HepG2 (cell line): ENCODE results near the gene EXOC3. TPM values are rescaled to one million over a fixed set of nuclear protein-coding genes. Genes with fewer than 3 reads are reported as not detected.
A peak's percentile ranks its signal among the peaks of the same experiment; 100 is the strongest.

Source experiments
- ATAC-seq: fragments of 200-7000 bp; cut with Tn5 transposase; 3 replicates; pipeline ENCODE4 v1.9.1; 2020; ENCODE audit warnings: mild to moderate bottlenecking, moderate library complexity
- BruUV-seq: library from RNA; stranded (reverse); fragments of 400-500 nt; replicated peaks from 2 replicates; lab custom pipeline; 2021; lab: Mats Ljungman, UMichigan
- CTCF ChIA-PET: fragments of 300-600 bp; formaldehyde crosslinking; extraction: SDS; loops from one replicate; lab custom pipeline; 2021; ENCODE audit warnings: low total read pairs, inconsistent platforms, low intra/inter-chr PET ratio; lab: Yijun Ruan, JAX
- POLR2A ChIA-PET: fragments of 350-600 bp; sonication (Branson Sonifier 250); formaldehyde crosslinking; loops from one replicate; lab custom pipeline; 2020; ENCODE audit warnings: antibody characterized with exemption, inconsistent platforms; lab: Yijun Ruan, JAX
- DNase-seq: peaks from one replicate; pipeline ENCODE4 v3.0.0-alpha.2; 2015; ENCODE audit warnings: low spot score
- FAIRE-seq: peaks from 3 replicates; lab custom pipeline; 2011; peaks lifted over from hg19 to GRCh38; lab: Jason Lieb, UNC
- H2AFZ ChIP-seq: one replicate; pipeline ENCODE4 v1.6.1; 2011; ENCODE audit warnings: low read length, inconsistent platforms
- H3K27ac ChIP-seq: fragments of 300-600 bp; 3 replicates; pipeline ENCODE4 v1.8.0; 2011; ENCODE audit warnings: mixed run types, mild to moderate bottlenecking, mixed read lengths, low read length, inconsistent platforms; ENCODE audit not compliant: insufficient read depth; ENCODE audit errors: extremely low read length
- H3K27me3 ChIP-seq, 2 experiments: fragments of 200-600 bp in 1 of 2; 2 replicates in 1 of 2; 3 replicates in 1 of 2; pipeline versions ENCODE4 v1.6.0 to v1.8.0; 2011; ENCODE audit warnings: low read length in 2 of 2, mild to moderate bottlenecking in 2 of 2, moderate library complexity in 2 of 2, inconsistent platforms in 1 of 2; ENCODE audit not compliant: insufficient read depth in 2 of 2, control insufficient read depth in 1 of 2
- H3K36me3 ChIP-seq, 2 experiments: fragments of 200-600 bp in 1 of 2; replicated peaks in 1 of 2; 2 replicates in 1 of 2; 3 replicates in 1 of 2; pipeline versions ENCODE4 v1.5.1 to v1.8.0; 2011; ENCODE audit warnings: low read length in 2 of 2, inconsistent platforms in 1 of 2; ENCODE audit not compliant: insufficient read depth in 2 of 2, control insufficient read depth in 1 of 2
- H3K4me1 ChIP-seq: 2 replicates; pipeline ENCODE4 v1.5.1; 2012; ENCODE audit warnings: low read length, inconsistent platforms; ENCODE audit not compliant: insufficient read depth
- H3K4me2 ChIP-seq: 2 replicates; pipeline ENCODE4 v1.6.0; 2011; ENCODE audit warnings: low read depth, low read length, inconsistent platforms
- H3K4me3 ChIP-seq, 3 experiments: fragments of 200-600 bp in 1 of 3; sonication (generic), shearing (Covaris generic) in 1 of 3; replicated peaks in 1 of 3; 2 replicates each; pipeline ENCODE4 v1.5.1; 2011 to 2016; ENCODE audit warnings: low read length in 3 of 3, inconsistent platforms in 2 of 3, low read depth in 2 of 3, mild to moderate bottlenecking in 2 of 3, control low read depth in 1 of 3, mixed read lengths in 1 of 3; ENCODE audit not compliant: insufficient read depth in 1 of 3
- H3K79me2 ChIP-seq: one replicate; pipeline ENCODE4 v1.6.1; 2011; ENCODE audit warnings: low read length, inconsistent platforms; ENCODE audit not compliant: insufficient read depth
- H3K9ac ChIP-seq: 2 replicates; pipeline ENCODE4 v1.6.0; 2011; ENCODE audit warnings: mild to moderate bottlenecking, low read depth, low read length, inconsistent platforms; ENCODE audit not compliant: insufficient read depth
- H3K9me3 ChIP-seq: 2 replicates; pipeline ENCODE4 v1.5.1; 2012; ENCODE audit warnings: mild to moderate bottlenecking, low read length
- H4K20me1 ChIP-seq: 2 replicates; pipeline ENCODE4 v1.6.0; 2011; ENCODE audit warnings: inconsistent platforms, mild to moderate bottlenecking, low read length, moderate library complexity; ENCODE audit not compliant: insufficient read depth
- AGO2 ChIP-seq: fragments of 200-400 bp; formaldehyde crosslinking; optimal IDR thresholded peaks from 2 replicates; pipeline ENCODE3; 2017; ENCODE audit warnings: mild to moderate bottlenecking, low read depth, low read length, moderate library complexity
- KLF15 ChIP-seq: sonication (generic); formaldehyde crosslinking; IDR thresholded peaks from 2 replicates; pipeline ENCODE4 v1.8.1; 2023; ENCODE audit warnings: borderline replicate concordance, mild to moderate bottlenecking, inconsistent platforms, missing genetic modification reagents, mixed read lengths
- PHF5A ChIP-seq: IDR thresholded peaks from one replicate; pipeline ENCODE4 v1.6.1; 2018; ENCODE audit warnings: low read depth, missing genetic modification reagents; ENCODE audit not compliant: unreplicated experiment
- RBM22 ChIP-seq: fragments of 200-400 bp; formaldehyde crosslinking; optimal IDR thresholded peaks from 2 replicates; pipeline ENCODE3; 2017; ENCODE audit warnings: mild to moderate bottlenecking, low read length, moderate library complexity
- SP5 ChIP-seq: IDR thresholded peaks from 2 replicates; pipeline ENCODE4 v1.6.1; 2016; ENCODE audit warnings: low read depth, borderline replicate concordance
- ZBTB4 ChIP-seq: sonication (generic); formaldehyde crosslinking; IDR thresholded peaks from 2 replicates; pipeline ENCODE4 v1.4.0; 2020; ENCODE audit warnings: missing genetic modification reagents, mild to moderate bottlenecking, borderline replicate concordance
- ZC3H13 ChIP-seq: sonication (generic); formaldehyde crosslinking; IDR thresholded peaks from 2 replicates; pipeline ENCODE4 v1.8.1; 2023; ENCODE audit warnings: mild to moderate bottlenecking, missing genetic modification reagents, moderate library complexity
- ZNF253 ChIP-seq: sonication (generic); formaldehyde crosslinking; IDR thresholded peaks from 2 replicates; pipeline ENCODE4 v1.8.0; 2022; ENCODE audit warnings: mild to moderate bottlenecking, missing genetic modification reagents, borderline replicate concordance
- ZNF737 ChIP-seq: sonication (generic); formaldehyde crosslinking; IDR thresholded peaks from 2 replicates; pipeline ENCODE4 v1.5.0; 2020; ENCODE audit warnings: missing genetic modification reagents, mild to moderate bottlenecking, borderline replicate concordance
- ZNF768 ChIP-seq: sonication (generic); formaldehyde crosslinking; IDR thresholded peaks from 2 replicates; pipeline ENCODE4 v1.4.0; 2020; ENCODE audit warnings: missing genetic modification reagents
- ZNF841 ChIP-seq: sonication (generic); formaldehyde crosslinking; IDR thresholded peaks from 2 replicates; pipeline ENCODE4 v1.8.1; 2023; ENCODE audit warnings: missing genetic modification reagents, borderline replicate concordance
- WGBS: methylation state at CpG from one replicate; pipeline ENCODE4 v1.1.6; 2017; ENCODE audit warnings: low lambda C conversion rate; 5-methylcytosine and 5-hydroxymethylcytosine counted together
- in situ Hi-C: cut with HindIII; loops from 2 replicates; pipeline ENCODE4 v1.10.0; 2017; ENCODE audit warnings: low pct_unique_long_range_greater_than_20kb; ENCODE audit not compliant: extremely low pct_ligation_motif_present
- intact Hi-C: fragments of 100-400 bp; cut with micrococcal nuclease; formaldehyde crosslinking; loops from one replicate; pipeline ENCODE4 v1.10.0; 2022; ENCODE audit not compliant: unreplicated experiment
- polyA plus RNA-seq, 8 experiments: library from polyadenylated mRNA; depleted of rRNA in 3 of 8; stranded (reverse) in 7 of 8; unstranded in 1 of 8; fragments of >200 nt; fragmentation: Illumina TruSeq in 4 of 8; extraction: Trizol in 4 of 8; gene quantifications; 2 replicates each; pipeline versions ENCODE4 v1.2.1 to v1.2.3, GENCODE V29; 2011 to 2016; ENCODE audit warnings: low read depth in 4 of 8, missing spikeins in 1 of 8, mixed read lengths in 1 of 8; ENCODE audit not compliant: insufficient read depth in 1 of 8
- total RNA-seq, 5 experiments: library from RNA; depleted of rRNA; stranded (reverse); fragments of >200 nt; fragmentation: Illumina TruSeq; extraction: Trizol; gene quantifications; 2 replicates each; pipeline ENCODE4 v1.2.3, GENCODE V29; 2016; ENCODE audit warnings: low read depth in 1 of 5

The EXOC3 gene
- total and polyA plus RNA-seq, 2 of the 13 experiments (the other 11 are each of a cell fraction or from before 2014, with no cell fraction given): 9.2 to 20.5 TPM

DNA sequence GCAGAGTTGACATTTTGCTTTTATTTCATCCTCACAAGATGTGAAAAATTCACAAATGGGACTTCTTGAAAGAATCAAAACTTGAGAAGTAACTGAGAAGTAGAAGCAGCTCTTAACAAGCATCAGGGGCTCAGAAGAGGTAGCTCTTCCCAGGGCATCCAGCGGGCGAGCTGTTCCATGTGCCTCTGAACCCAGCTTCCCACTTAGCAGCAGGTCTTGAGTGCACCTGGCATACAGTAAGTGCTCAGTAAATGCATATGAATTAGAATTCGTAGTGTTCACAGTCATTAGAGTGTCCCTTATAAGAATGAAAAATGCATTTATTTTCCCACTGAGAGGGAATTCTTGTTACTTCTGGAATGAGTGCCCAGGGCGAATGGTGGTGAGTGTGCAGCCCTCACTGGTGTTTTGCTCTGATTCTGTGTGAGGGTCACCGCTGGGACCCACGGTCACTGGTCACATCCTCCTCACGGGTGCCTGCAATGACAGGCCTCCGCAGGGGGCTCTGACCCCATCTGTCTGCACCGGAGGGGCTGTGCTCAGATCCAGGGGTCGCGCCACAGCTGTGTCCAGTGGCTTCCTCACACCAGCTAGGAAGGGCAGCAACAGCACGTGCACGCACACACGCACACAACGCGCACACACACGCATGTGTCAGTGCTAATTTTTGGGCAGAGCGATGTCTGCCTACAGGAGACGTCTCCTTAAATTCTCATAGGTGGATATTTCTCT is 26.9 kb downstream of the EXOC3 start:
- FAIRE-seq (no peak), DNase-seq (no peak), ATAC-seq (no peak)
- ChIA-PET POLR2A (no interaction called here), CTCF (no interaction called here)
- no peaks in the 10 kb centered on the region for H3K9me3 ChIP-seq
- intact Hi-C loops: no loop called here
- H3K36me3 ChIP-seq: peaks cover 1 to 4% of the 10 kb centered on the region in 2 experiments; a peak in 1 of 5 replicates
- TF ChIP-seq AGO2 (peak; percentile 7), ZNF768 (CRISPR knock-in tag) (peak; percentile 16; the same call in 1 of the 2 replicates), ZNF737 (CRISPR knock-in tag) (no peak), ZC3H13 (CRISPR knock-in tag) (peak; percentile 45; the same call in 1 of the 2 replicates)
- no peak overlapping the region for H3K27ac ChIP-seq
- in situ Hi-C loops: no loop called here
- H3K4me2 ChIP-seq: no peak overlapping the region
- no peak overlapping the region for H3K9ac ChIP-seq
- H3K4me1 ChIP-seq: peaks cover 22% of the 10 kb centered on the region
- 93% methylated on average over 12 of the region's 19 CpGs for WGBS
- H4K20me1 ChIP-seq: peaks cover 4% of the 10 kb centered on the region; the same call in 1 of the 2 replicates
- H2AFZ ChIP-seq: no peak overlapping the region
- BruUV-seq: no TSS peak
- H3K79me2 ChIP-seq: peaks cover 3% of the 10 kb centered on the region
- H3K4me3 ChIP-seq: no peak overlapping the region
- H3K27me3 ChIP-seq: peaks cover 0 to 2% of the 10 kb centered on the region in 2 experiments; a peak in 2 of 5 replicates

- Histone ChIP-seq H3K9ac (peak overlapping the region; percentile 87; the same call in 1 of the 2 replicates), H3K4me3 (peak overlapping the region in 1 of 3 experiments; percentile 52; a peak in 1 of 6 replicates), H3K27me3 (peaks cover 5 to 14% of the 10 kb centered on the region in 2 experiments; a peak in 4 of 5 replicates), H3K36me3 (peaks cover 0 to 4% of the 10 kb centered on the region in 2 experiments; a peak in 2 of 5 replicates), H3K4me2 (peak overlapping the region; percentile 82), H3K27ac (no peak overlapping the region), H2AFZ (no peak overlapping the region), H3K4me1 (peaks cover 32% of the 10 kb centered on the region), H3K79me2 (peaks cover 3% of the 10 kb centered on the region), H3K9me3 (no peaks in the 10 kb centered on the region), H4K20me1 (peaks cover 4% of the 10 kb centered on the region; the same call in 1 of the 2 replicates)
- no TSS peak for BruUV-seq
- intact Hi-C loops: no loop called here
- in situ Hi-C loops: no loop called here
- WGBS: 89% methylated on average over 16 of the region's 31 CpGs
- DNase-seq: no peak
- ATAC-seq: no peak
- ChIA-PET POLR2A (interaction anchor here (2.6 kb wide), 1 partner anchor 25 kb away, joined by 14 read pairs; no protein-coding TSS in a partner anchor), CTCF (no interaction called here)
- FAIRE-seq: no peak
- TF ChIP-seq SP5 (CRISPR knock-in tag): no peak
- peak; percentile 51 for TF ChIP-seq AGO2
- TF ChIP-seq KLF15: no peak
- peak; percentile 82; the same call in 1 of the 2 replicates for TF ChIP-seq ZC3H13 (CRISPR knock-in tag)
- 0 out of 2 replicates have a peak, but pooled peaks have one; percentile 32 for TF ChIP-seq ZBTB4 (CRISPR knock-in tag)
- TF ChIP-seq ZNF841: no peak
- TF ChIP-seq ZNF253: no peak
- peak; percentile 48 for TF ChIP-seq RBM22
- no peak for TF ChIP-seq PHF5A (CRISPR knock-in tag)
Measured at GRCh38 chr5:470961-471749, 28.2 kb downstream of the EXOC3 start.
